ENCODE results near the gene WSB2. TPM values are rescaled to one million over a fixed set of nuclear protein-coding genes. Genes with fewer than 3 reads are reported as not detected.

Gene WSB2
- total RNA-seq, 1 donor from 2014 or later = 53.6 TPM

GRCh38 chr12:118063576-118064391 is 2.8 kb upstream of the WSB2 start:
- intact Hi-C loops (cut with micrococcal nuclease) = loop anchor here (5.0 kb wide), 2 partner anchors 39 to 294 kb away; partner anchors contain the start of gene VSIG10

- intact Hi-C loops (cut with micrococcal nuclease) = loop anchor here (1.0 to 5.0 kb wide), 4 partner anchors 40 to 311 kb away; partner anchors contain the start of genes PEBP1 and VSIG10
Measured at GRCh38 chr12:118061873-118062843, 1.2 kb upstream of the WSB2 start.

GRCh38 chr12:118060301-118061010 is 523 bp downstream of the WSB2 start:
- intact Hi-C loops (cut with micrococcal nuclease) = loop anchor here (1.0 to 5.0 kb wide), 4 partner anchors 42 to 297 kb away; partner anchors contain the start of genes PEBP1, RFC5 and VSIG10

- intact Hi-C loops (cut with micrococcal nuclease) = loop anchor here (1.0 to 5.0 kb wide), 4 partner anchors 43 to 298 kb away; partner anchors contain the start of genes PEBP1, RFC5 and VSIG10
Measured at GRCh38 chr12:118059341-118060191, 1.4 kb downstream of the WSB2 start.

- intact Hi-C loops (cut with micrococcal nuclease) = no loop called here
Measured at GRCh38 chr12:118058881-118059280, 2.1 kb downstream of the WSB2 start.

GRCh38 chr12:118058227-118058626 is 2.8 kb downstream of the WSB2 start:
- intact Hi-C loops (cut with micrococcal nuclease) = no loop called here

GRCh38 chr12:118055865-118056773 is 4.9 kb downstream of the WSB2 start:
- intact Hi-C loops (cut with micrococcal nuclease) = loop anchor here (2.0 kb wide), 1 partner anchor 181 kb away; no protein-coding TSS in a partner anchor

- intact Hi-C loops (cut with micrococcal nuclease) = no loop called here
Measured at GRCh38 chr12:118055144-118055557, 5.8 kb downstream of the WSB2 start.

GRCh38 chr12:118053071-118053985 is 7.7 kb downstream of the WSB2 start:
- intact Hi-C loops (cut with micrococcal nuclease) = no loop called here

GRCh38 chr12:118052324-118053070 is 8.5 kb downstream of the WSB2 start:
- intact Hi-C loops (cut with micrococcal nuclease) = no loop called here

- intact Hi-C loops (cut with micrococcal nuclease) = no loop called here
Measured at GRCh38 chr12:118050972-118051910, 9.7 kb downstream of the WSB2 start.

- intact Hi-C loops (cut with micrococcal nuclease) = no loop called here
Measured at GRCh38 chr12:118046430-118046829, 14.5 kb downstream of the WSB2 start.

GRCh38 chr12:118044577-118044976 is 16.4 kb downstream of the WSB2 start:
- intact Hi-C loops (cut with micrococcal nuclease) = no loop called here

GRCh38 chr12:118044075-118044474 is 16.9 kb downstream of the WSB2 start:
- intact Hi-C loops (cut with micrococcal nuclease) = no loop called here

GRCh38 chr12:118042091-118042490 is 18.9 kb downstream of the WSB2 start:
- intact Hi-C loops (cut with micrococcal nuclease) = no loop called here

GRCh38 chr12:118038137-118038536 is 22.8 kb downstream of the WSB2 start:
- intact Hi-C loops (cut with micrococcal nuclease) = no loop called here

Data from T-helper 2 cell treated with Interferon-gamma antibody and Interleukin-4, amounts not matched to agents 100 ng/mL and 5 ng/mL, for 36 hours (primary cell).